HG03354 (cell line): ENCODE data around the gene SCAP.
A peak's percentile ranks its signal among the peaks of the same experiment; 100 is the strongest.

Source experiments
- ATAC-seq: cut with Tn5 transposase; IDR thresholded peaks from one replicate; pipeline ENCODE4 v1.9.1; 2021; ENCODE audit warnings: mild to moderate bottlenecking; ENCODE audit not compliant: unreplicated experiment, poor library complexity, severe bottlenecking

The SCAP gene

DNA sequence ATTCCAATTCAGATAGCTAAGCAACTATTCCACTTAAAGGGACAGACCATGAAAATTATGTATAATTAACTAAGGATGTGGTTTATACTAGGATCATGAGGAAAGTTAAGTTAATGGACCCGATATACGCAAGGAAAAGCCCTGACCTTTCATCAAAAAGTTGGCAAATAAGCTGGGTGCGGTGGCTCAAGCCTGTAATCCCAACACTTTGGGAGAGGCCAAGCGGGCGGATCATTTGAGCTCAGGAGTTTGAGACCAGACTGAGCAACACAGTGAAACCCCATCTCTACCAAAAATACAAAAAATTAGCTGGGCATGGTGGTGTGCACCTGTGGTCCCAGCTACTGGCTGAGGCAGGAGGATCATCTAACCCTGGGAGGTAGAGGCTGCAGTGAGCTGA lies 39.6 kb downstream of the SCAP start:
- ATAC-seq: no peak

DNA sequence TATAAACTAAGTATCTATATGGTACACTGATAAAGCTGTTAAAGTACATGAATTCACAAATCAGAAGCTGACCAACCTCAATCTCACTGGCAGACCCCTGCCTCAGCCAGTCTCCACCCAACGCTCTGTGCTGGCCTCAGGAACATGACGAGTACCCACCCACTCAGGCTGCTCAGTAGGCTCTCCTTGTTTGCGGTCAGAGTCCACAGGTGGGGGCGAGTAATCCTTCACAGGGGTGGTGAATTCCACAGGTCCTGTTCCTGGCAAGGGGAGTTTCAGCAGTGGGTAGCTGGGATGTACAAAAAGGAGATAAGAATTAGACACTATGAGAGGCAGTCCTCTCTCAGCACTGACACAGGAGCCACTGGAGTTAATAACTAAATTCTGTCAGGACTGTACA lies 40.9 kb downstream of the SCAP start:
- ATAC-seq: no peak

DNA sequence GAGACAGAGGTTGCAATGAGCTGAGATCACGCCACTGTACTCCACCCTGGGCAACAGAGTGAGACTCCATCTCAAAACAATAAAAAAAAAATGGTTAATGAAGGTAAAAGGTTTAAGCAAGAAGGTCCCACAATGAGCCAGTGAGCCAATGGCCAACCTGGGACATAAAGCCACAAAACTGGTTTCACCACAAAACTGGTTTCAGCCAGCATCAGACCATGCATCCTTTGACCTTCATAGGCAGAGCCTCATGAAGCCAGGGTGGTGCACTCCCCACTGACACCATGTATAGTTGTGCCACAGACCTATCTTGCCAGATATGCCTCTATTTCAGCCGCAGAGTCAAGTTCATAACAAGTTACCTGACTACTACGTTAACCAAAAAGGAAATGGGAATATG lies 41.9 kb downstream of the SCAP start:
- ATAC-seq: no peak

DNA sequence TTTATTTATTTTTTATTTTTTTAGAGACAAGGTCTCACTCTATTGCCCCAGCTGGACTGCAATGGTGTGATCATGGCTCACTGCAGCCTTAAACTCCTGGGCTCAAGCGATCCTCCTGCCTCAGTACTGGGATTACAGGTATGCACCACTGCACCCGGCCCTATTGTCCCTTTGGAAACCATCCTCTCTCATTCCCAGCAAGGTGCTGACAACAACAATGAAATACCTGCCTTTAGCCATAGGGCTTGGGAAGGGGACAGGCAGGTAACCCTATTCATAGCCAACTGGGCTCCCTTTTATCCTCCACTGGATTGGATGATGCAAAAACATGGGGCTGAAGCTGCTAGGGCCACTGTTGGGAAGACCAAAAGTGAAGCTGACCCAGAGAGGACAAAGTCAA lies 43.1 kb downstream of the SCAP start:
- no peak for ATAC-seq

- ATAC-seq: no peak
Observed at GRCh38 chr3:47431225-47431624, 44.5 kb downstream of the SCAP start.

DNA sequence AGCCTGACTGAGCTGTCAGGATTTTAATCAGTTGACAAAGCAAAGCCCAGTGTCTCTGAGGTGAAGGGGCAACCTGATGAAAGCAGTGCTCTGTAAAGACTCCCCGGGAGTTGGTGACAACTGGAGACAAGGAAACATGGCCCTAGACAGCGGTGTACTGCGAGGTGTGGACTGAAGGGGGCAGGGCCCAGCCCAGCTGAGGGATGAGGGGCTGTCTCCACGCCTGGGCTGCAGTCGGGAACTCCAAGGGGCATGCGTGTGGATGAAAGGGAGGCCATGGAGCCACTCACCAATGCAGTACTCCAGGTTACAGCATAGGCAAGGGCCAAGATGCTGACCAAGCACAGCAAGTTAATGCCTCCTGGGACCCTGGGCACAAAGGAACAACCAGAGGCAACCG lies 45.1 kb downstream of the SCAP start:
- ATAC-seq: no peak

DNA sequence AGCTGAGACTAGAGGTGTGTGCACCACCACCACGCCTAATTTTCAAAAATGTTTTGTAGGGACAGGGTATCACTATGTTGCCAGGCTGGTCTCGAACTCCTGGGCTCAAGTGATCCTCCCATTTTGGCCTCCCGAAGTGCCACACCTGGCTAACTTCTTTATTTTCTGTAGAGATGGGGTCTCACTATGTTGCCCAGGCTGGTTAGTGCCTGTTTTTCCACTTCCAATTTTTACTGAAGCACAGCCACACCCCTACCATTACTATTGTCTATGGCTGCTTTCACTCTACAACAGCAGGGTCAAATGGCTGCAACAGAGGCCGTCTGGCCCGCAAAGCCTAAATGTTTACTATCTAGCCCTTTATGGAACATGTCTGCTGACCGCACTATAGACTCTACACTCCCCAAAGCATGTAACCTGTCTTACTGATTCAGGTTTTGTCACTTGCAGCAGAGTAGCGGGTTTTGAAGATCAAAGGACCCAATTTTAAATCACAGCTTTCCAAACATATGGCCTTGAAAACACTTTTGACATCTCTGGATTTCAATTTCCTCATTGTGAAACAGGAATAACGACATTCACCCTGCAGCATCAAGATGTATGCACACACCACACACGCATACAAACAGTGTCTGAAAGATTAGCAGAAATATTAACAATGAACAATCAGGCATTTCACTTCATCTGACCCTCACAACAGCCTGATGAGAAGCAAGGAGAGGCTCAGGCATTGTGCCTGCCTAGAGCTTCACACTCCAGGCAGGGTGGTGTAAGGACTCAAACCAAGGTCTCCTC lies 46.1 kb downstream of the SCAP start:
- ATAC-seq: no peak

GRCh38 chr3:47428662-47429061 lies 47.1 kb downstream of the SCAP start:
- no peak for ATAC-seq

GRCh38 chr3:47427866-47428265 lies 47.9 kb downstream of the SCAP start:
- ATAC-seq: no peak

DNA sequence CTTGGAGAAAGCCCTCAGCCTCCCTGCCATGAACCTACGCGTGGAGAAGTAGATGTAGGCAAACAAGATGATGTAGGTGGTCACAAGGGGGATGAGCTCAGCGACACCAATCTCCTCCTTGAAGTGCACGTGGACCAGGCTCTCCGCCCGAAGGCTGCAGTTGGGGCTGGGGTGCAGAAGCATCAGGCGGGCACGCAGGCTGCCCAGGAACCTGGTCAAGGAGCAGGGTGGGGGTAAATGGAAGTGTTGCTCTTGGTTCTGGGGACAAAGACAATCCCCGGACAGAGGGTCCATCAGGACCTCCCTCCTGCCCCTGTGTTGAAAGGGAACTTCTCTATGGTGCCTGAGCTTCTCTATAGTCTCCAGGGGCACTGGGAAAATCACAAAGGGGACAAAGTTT lies 49.8 kb downstream of the SCAP start:
- ATAC-seq: no peak

GRCh38 chr3:47425383-47425778 lies 50.4 kb downstream of the SCAP start:
- ATAC-seq: no peak

DNA sequence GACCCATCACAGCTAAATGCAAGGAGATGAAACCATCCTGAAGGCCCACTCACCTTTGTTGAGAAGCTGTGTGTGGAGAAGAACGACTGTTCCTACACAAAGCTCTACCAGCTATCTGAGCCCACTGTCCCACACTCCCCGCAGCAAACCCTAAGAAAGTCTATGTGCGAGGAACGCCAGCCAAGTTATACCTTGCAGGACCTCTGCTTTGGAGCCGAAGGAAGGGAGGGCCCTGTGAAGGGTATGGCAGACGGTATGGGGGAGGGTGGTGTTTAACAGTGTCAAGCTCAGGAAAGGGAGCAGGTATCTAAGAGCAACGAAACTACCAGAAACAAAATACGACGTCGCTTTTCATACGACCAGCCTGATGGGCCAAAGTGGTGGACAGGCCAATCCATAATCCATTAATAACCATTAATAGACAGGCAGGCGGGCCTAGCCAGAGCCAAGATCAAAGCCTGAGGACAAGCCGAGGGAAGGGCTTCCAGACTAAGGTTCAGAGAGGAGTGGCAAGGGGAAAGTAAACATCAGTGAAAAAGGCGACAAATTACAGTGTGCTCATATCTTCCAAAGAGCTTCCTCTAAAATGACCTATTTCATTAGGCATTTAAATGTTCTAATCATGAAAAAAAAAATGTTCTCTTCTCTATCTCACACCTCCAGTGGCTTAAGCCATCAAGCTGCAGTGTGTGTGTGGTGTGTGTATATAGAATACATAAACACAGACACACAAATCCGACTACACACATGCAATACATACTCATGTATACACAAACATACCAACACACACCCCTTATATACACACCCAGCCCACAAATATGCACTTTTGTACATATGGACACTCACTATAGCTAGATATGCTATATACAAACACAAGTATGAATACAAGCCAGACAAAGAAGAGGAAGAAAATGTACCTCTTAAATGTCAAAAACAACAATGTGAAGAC lies 51.0 kb downstream of the SCAP start:
- no peak for ATAC-seq

GRCh38 chr3:47423548-47424145 lies 52.1 kb downstream of the SCAP start:
- ATAC-seq: no peak

DNA sequence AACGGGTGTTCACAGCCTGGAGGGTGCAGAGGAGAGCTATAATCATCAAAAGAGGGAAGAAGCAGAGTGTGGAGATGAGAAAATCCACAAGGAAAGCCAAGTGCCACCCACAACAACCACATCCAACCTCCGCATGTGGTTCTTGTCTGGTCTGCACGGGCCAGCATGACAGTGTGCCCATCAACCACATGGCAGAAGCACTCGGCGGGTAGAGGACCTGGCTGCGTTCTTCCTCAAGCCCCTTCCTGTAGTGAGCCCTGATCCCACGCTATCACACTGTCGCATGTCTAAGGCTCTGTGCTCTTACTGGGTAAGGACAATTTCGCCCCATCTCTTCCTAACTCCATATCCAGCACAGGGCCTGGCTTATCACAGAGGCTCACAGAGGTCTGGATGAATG lies 53.0 kb downstream of the SCAP start:
- ATAC-seq: no peak

DNA sequence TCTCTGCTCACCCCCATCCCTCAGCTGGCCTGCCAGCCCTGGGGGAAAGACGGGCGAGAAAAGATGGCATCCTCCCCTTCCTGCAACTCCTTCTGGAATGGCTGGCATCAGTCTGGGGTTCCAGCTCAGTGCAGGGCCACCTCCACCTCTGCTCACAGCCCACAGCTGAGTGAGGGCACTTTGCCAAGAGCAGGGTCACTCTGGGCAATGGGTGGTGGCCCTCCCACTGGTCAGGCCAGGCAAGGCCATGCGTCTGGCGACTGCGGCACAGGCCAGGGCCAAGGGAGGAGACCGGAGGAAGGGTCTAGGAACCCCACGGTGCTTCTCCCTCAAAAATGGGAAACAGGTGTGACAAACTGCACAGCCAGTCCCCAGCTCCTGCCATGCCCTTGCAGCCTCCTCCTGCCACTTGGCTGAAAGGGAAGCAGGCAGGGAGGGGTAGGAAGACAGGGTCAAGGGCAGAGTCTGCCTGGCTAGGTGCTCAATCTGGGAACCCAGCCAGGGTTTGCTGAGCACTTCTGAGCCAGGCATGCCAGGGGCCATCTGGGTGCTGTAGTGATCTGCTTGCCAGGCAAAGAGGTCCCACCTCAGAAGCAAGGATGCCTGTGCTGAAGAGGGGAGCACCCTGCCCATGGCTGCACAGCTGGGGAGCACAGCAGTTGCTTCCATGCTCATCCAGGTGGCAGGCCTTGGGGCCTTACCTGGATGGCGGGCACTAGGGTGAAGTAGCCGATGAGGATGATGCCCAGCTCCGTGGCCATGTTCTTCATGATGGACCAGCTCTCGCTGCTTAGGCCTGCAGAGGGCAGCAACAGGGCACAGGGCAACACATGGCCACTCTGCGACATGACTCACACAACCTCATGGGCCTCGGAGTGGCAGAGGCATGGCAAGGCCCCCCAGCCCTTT lies 53.7 kb downstream of the SCAP start:
- no peak for ATAC-seq

DNA sequence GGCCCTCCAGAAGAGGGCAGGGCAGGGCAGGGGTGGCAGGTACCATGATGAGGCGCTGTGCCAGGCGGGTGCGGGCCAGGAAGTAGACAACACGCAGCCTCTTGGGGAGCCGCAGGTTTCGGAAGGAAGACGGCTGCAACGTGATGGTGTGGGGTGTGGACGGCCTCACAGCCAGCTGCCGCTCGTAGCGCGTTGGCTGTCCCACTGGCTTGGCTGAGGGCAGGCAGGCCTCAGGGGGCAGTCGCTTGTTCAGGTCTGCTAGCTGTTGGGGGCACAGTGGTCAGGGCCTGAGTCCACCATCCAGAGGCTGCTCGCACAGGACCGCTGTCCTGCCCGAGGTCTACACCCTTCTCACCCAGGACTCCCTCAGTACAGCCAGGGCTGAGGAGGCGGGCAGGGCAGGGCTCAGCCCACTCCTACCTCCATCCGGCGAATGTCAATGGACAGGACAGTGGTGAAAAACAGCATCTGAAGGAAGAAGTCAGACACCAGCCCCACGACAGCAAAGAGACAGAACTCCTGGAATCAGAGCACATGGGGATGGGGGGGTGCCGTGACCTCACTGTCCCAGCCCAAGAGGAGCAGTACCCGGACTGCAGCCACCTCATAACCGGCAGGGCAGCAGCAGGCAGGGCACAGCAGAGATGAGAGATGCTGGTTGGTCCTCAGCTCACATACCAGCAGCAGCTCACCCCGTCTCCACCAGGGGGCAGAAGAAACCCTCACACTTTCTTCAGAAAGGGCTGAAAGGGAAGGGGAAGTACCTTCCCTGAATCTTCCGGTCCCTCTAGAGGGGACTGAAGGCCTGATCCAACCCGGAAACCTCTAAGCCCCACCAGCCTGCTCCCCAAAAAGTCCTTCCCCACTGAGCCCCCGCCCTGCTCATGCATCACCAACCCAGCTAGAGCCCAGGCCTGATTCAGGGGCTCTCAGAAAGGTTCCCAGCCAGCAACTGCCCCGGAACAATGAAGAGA lies 54.9 kb downstream of the SCAP start:
- peak; percentile 82 for ATAC-seq

DNA sequence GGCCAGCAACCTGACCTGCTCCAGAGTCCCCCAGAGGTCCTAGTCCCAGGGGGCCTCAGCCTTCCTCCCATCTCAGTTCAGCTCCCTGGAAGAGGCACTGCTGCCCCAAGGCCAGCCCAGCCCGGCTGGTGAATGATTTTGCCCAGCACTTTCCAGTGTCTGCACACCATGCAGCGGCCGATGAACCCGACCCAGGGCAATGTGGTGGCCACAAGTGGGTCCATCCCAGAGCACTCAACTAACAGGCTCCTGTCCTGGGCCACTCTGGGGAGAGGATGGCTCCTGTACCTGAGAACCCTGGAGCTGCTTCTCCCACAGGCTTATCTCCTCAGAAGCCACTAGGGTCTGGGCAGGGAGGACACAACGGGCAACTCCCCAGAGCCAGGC lies 55.7 kb downstream of the SCAP start:
- ATAC-seq: no peak
